CD8-positive, alpha-beta memory T cell (primary cell): Measurements from ENCODE around the gene SEPTIN5. TPM values are rescaled to one million over a fixed set of nuclear protein-coding genes. Genes with fewer than 3 reads are reported as not detected.

Experiments
- CTCF ChIA-PET: fragments of 350-600 bp; sonication (Branson Sonifier 250); formaldehyde crosslinking; loops from one replicate; lab custom pipeline; 2021; ENCODE audit warnings: antibody characterized with exemption; lab: Charles Lee
- POLR2A ChIA-PET: fragments of 350-600 bp; sonication (Branson Sonifier 250); formaldehyde crosslinking; loops from one replicate; lab custom pipeline; 2021; ENCODE audit warnings: antibody characterized with exemption; lab: Charles Lee
- DNase-seq, 5 donors: peaks; one replicate each; pipeline versions ENCODE4 v3.0.0 to v3.0.0-alpha.2; 2020 to 2022; ENCODE audit warnings: mixed read lengths in 1 of 5
- H3K27ac ChIP-seq: one replicate; pipeline ENCODE4 v1.7.0; 2013; ENCODE audit warnings: low read depth, mild to moderate bottlenecking, low read length, moderate library complexity
- H3K27me3 ChIP-seq: 2 replicates; pipeline ENCODE4 v1.7.0; 2013; ENCODE audit warnings: low read length, mild to moderate bottlenecking; ENCODE audit not compliant: insufficient read depth, poor library complexity, severe bottlenecking
- H3K36me3 ChIP-seq: 2 replicates; pipeline ENCODE4 v1.7.0; 2013; ENCODE audit warnings: mild to moderate bottlenecking, low read length, moderate library complexity; ENCODE audit not compliant: insufficient read depth
- H3K4me1 ChIP-seq: 2 replicates; pipeline ENCODE4 v1.7.0; 2013; ENCODE audit warnings: mild to moderate bottlenecking, low read length, moderate library complexity; ENCODE audit not compliant: insufficient read depth
- H3K4me3 ChIP-seq: 2 replicates; pipeline ENCODE4 v1.7.0; 2013; ENCODE audit warnings: mild to moderate bottlenecking, low read length
- H3K9me3 ChIP-seq: 2 replicates; pipeline ENCODE4 v1.7.0; 2013; ENCODE audit warnings: mild to moderate bottlenecking, low read length
- H3K27ac Mint-ChIP-seq, 8 donors: one replicate each; pipeline ENCODE4 v1.8.0; 2020 to 2021; ENCODE audit warnings: mixed read lengths in 8 of 8, mild to moderate bottlenecking in 6 of 8, inconsistent platforms in 3 of 8, moderate library complexity in 3 of 8
- H3K27me3 Mint-ChIP-seq, 2 donors: one replicate each; pipeline ENCODE4 v1.8.0; 2020 to 2021; ENCODE audit warnings: mixed read lengths in 2 of 2, mild to moderate bottlenecking in 1 of 2, moderate library complexity in 1 of 2
- H3K36me3 Mint-ChIP-seq, 3 donors: one replicate each; pipeline ENCODE4 v1.8.0; 2020 to 2021; ENCODE audit warnings: mixed read lengths in 3 of 3, inconsistent platforms in 1 of 3, mild to moderate bottlenecking in 1 of 3
- H3K4me1 Mint-ChIP-seq, 3 donors: one replicate each; pipeline ENCODE4 v1.8.0; 2020 to 2021; ENCODE audit warnings: mixed read lengths in 3 of 3, inconsistent platforms in 1 of 3, mild to moderate bottlenecking in 1 of 3
- H3K4me3 Mint-ChIP-seq, 7 donors: one replicate each; pipeline ENCODE4 v1.8.0; 2020 to 2021; ENCODE audit warnings: mixed read lengths in 7 of 7, mild to moderate bottlenecking in 6 of 7, moderate library complexity in 4 of 7, inconsistent platforms in 2 of 7
- H3K9me3 Mint-ChIP-seq, 5 donors: one replicate each; pipeline ENCODE4 v1.8.0; 2020 to 2022; ENCODE audit warnings: mixed read lengths in 5 of 5, mild to moderate bottlenecking in 3 of 5, moderate library complexity in 2 of 5, inconsistent platforms in 1 of 5
- polyA plus RNA-seq: library from polyadenylated mRNA; unstranded; fragments of 300-500 nt; fragmentation: Illumina TruSeq; gene quantifications from one replicate; pipeline ENCODE4 v1.2.3, GENCODE V29; 2021
- total RNA-seq, 2 experiments: library from RNA; stranded (reverse); gene quantifications; one replicate each; pipeline ENCODE4 v1.2.3, GENCODE V29; 2021

Gene SEPTIN5
- total and polyA plus RNA-seq, 3 experiments from 2014 or later = 0.20 to 0.38 TPM; not detected in 1

DNA sequence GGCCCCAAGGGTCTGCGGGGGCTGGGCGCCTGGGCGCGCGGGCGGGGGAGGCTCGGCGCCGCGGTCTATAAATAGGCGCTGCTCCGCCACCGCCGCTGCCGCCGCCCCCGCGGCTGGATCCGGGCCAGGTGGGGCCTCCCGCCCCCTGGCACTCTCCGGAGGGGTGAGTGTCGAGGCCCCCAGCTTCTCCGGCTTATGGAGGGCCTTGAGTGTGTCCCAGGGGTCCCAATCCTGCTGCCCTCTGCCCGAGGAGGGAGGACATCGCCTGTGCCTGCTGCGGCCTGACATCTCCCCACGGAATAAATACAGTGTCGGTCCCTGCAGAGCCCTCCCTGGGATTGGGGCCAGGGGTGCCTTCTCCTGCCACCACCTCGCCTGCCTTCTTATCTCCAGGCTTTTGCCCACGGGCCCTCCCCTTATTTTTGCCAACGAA, 4.8 kb downstream of the SEPTIN5 start:
- DNase-seq = peak in 1 of 5 donors; percentile 14
- peaks cover 14 to 42% of the 10 kb centered on the region in 2 donors for H3K27me3 Mint-ChIP-seq

DNA sequence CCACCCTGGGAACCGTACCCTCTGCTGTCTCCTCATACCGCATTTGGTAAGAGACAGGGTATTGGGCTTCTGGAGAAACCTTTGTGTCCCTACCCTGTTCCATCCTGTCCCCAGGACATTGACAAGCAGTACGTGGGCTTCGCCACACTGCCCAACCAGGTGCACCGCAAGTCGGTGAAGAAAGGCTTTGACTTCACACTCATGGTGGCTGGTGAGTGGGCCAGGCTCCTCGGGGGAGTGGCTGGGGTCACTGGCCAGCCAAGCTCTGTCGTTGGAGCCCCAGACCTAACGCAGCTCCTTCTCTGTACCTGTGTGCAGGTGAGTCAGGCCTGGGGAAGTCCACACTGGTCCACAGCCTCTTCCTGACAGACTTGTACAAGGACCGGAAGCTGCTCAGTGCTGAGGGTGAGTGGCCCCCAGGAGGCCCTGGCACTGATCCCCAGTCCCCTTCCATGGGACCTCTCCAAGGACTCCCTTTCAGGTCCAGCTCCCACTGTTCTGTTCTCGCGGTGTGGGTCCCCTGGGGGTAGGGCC, 5.3 kb downstream of the SEPTIN5 start:
- peaks cover 15% of the 10 kb centered on the region for H3K27me3 ChIP-seq

More for the DNA sequence above, 4.8 kb downstream of the SEPTIN5 start:
- Mint-ChIP-seq H3K4me1 (peaks cover 4 to 18% (median 10%) of the 10 kb centered on the region in 3 donors), H3K27ac (no peak overlapping the region), H3K36me3 (no peaks in the 10 kb centered on the region), H3K9me3 (no peaks in the 10 kb centered on the region), H3K4me3 (peak overlapping the region; percentile 42 to 85 (median 75))
- H3K4me1 ChIP-seq = peaks cover 27% of the 10 kb centered on the region
- H3K4me3 ChIP-seq = peak overlapping the region; percentile 51
- ChIA-PET POLR2A (no interaction called here), CTCF (no interaction called here)
- H3K27me3 ChIP-seq = peaks cover 11% of the 10 kb centered on the region
- peaks cover 7% of the 10 kb centered on the region for H3K36me3 ChIP-seq
- no peaks in the 10 kb centered on the region for H3K9me3 ChIP-seq
- H3K27ac ChIP-seq = peak overlapping the region; percentile 72

DNA sequence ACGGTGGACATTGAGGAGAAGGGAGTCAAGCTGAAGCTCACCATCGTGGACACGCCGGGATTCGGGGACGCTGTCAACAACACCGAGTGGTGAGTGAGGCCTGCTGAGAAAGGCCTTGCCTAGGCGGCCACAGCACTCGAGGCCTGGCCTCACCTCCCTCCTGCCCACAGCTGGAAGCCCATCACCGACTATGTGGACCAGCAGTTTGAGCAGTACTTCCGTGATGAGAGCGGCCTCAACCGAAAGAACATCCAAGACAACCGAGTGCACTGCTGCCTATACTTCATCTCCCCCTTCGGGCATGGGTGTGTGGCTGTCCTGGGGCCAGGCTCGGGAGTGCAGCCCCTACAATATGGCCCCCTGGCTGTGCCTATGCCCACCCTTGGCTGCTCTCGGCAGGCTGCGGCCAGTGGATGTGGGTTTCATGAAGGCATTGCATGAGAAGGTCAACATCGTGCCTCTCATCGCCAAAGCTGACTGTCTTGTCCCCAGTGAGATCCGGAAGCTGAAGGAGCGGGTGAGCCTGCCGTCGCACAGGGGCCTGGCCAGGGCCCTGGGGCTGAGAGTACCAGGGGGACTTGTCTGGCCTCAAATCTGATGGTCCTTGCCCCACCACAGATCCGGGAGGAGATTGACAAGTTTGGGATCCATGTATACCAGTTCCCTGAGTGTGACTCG, 6.0 kb downstream of the SEPTIN5 start:
- POLR2A ChIA-PET = no interaction called here
- H3K27me3 Mint-ChIP-seq = peaks cover 14 to 48% of the 10 kb centered on the region in 2 donors
- Histone ChIP-seq H3K27me3 (peaks cover 13% of the 10 kb centered on the region), H3K27ac (no peak overlapping the region), H3K4me3 (no peak overlapping the region), H3K36me3 (peaks cover 7% of the 10 kb centered on the region), H3K4me1 (peaks cover 23% of the 10 kb centered on the region), H3K9me3 (no peaks in the 10 kb centered on the region)
- H3K4me1 Mint-ChIP-seq = peaks cover 4 to 22% (median 13%) of the 10 kb centered on the region in 3 donors
- H3K36me3 Mint-ChIP-seq = no peaks in the 10 kb centered on the region
- H3K27ac Mint-ChIP-seq = peak overlapping the region in 1 of 8 donors; percentile 45
- H3K9me3 Mint-ChIP-seq = no peaks in the 10 kb centered on the region
- CTCF ChIA-PET = interaction anchor here (0.9 to 1.3 kb wide), 2 partner anchors 41 to 190 kb away, joined by 3 read pairs; no protein-coding TSS in a partner anchor
- peak overlapping the region in 3 of 7 donors; percentile 7 to 76 (median 71) for H3K4me3 Mint-ChIP-seq
- DNase-seq = no peak

More for the DNA sequence above, 5.3 kb downstream of the SEPTIN5 start:
- H3K4me3 ChIP-seq = no peak overlapping the region
- ChIA-PET CTCF (no interaction called here), POLR2A (no interaction called here)
- no peaks in the 10 kb centered on the region for H3K9me3 Mint-ChIP-seq
- H3K9me3 ChIP-seq = no peaks in the 10 kb centered on the region
- no peak for DNase-seq
- peaks cover 27% of the 10 kb centered on the region for H3K4me1 ChIP-seq
- H3K27me3 Mint-ChIP-seq = peaks cover 14 to 44% of the 10 kb centered on the region in 2 donors
- H3K27ac Mint-ChIP-seq = no peak overlapping the region
- peaks cover 4 to 20% (median 11%) of the 10 kb centered on the region in 3 donors for H3K4me1 Mint-ChIP-seq
- H3K36me3 ChIP-seq = peaks cover 7% of the 10 kb centered on the region
- peak overlapping the region; percentile 42 to 85 (median 75) for H3K4me3 Mint-ChIP-seq
- peak overlapping the region; percentile 72 for H3K27ac ChIP-seq
- no peaks in the 10 kb centered on the region for H3K36me3 Mint-ChIP-seq

DNA sequence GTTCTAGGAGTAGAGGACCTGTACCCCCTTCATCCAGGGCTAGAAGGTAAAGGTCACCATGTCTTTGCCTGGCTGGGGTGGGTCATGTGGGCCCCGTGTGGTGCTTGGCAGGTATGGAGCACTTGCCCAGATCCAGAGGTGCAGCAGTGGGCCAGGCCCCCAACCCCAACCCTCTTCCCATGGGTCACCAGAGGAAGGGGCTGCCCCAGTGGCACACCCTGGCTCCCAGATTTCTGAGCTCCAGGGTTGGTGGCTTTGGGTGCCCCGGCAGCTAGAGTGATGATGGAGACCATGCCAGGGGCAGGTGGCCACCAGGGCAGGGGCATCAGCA, 6.7 kb downstream of the SEPTIN5 start:
- Histone ChIP-seq H3K36me3 (peaks cover 7% of the 10 kb centered on the region), H3K9me3 (no peaks in the 10 kb centered on the region), H3K27me3 (peaks cover 13% of the 10 kb centered on the region), H3K4me3 (no peak overlapping the region), H3K27ac (no peak overlapping the region), H3K4me1 (peaks cover 23% of the 10 kb centered on the region)
- Mint-ChIP-seq H3K36me3 (no peaks in the 10 kb centered on the region), H3K27me3 (peaks cover 14 to 49% of the 10 kb centered on the region in 2 donors), H3K9me3 (no peaks in the 10 kb centered on the region), H3K4me3 (peak overlapping the region in 3 of 7 donors; percentile 2 to 7 (median 6)), H3K4me1 (peaks cover 4 to 22% (median 13%) of the 10 kb centered on the region in 3 donors), H3K27ac (no peak overlapping the region)
- POLR2A ChIA-PET = no interaction called here
- DNase-seq = no peak
- CTCF ChIA-PET = interaction anchor here (0.9 to 1.3 kb wide), 2 partner anchors 41 to 189 kb away, joined by 3 read pairs; no protein-coding TSS in a partner anchor

DNA sequence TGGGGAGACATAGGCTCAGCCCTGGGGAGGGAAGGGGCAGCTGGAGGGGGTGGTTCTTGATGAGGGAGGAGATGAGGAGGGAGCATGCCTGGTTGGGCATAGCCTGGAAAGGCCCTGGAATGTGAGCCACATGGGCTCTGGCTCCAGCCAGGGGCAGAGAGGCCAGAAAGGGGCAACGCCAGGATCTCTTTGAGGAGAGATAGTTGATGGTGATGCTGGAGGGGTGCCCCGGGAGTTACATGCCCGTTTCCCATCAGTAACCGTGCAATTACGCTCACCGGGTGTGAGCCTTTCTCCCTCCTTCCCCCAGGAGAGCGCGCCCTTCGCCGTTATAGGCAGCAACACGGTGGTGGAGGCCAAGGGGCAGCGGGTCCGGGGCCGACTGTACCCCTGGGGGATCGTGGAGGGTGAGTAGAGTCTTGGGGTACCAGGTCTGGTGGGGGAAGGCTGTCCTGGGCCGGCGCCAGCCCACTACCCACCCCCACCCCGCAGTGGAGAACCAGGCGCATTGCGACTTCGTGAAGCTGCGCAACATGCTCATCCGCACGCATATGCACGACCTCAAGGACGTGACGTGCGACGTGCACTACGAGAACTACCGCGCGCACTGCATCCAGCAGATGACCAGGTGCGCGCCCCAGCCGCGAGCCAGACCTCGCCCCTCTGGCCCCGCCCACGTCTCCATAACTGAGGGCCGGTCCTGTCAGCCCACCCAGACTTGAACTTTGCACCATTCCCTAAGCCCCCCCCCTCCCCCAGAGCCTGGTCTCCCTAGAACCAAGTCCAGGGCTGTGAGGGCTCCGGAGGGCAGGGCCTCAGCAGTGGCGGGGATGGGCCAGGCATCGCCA, 7.3 kb downstream of the SEPTIN5 start:
- Histone ChIP-seq H3K9me3 (no peaks in the 10 kb centered on the region), H3K27ac (no peak overlapping the region), H3K36me3 (peaks cover 7% of the 10 kb centered on the region), H3K4me1 (peaks cover 23% of the 10 kb centered on the region), H3K27me3 (peaks cover 11% of the 10 kb centered on the region), H3K4me3 (no peak overlapping the region)
- no peaks in the 10 kb centered on the region for H3K9me3 Mint-ChIP-seq
- ChIA-PET CTCF (interaction anchor here (1.3 kb wide), 1 partner anchor 42 kb away, joined by 3 read pairs; no protein-coding TSS in a partner anchor), POLR2A (no interaction called here)
- peak overlapping the region in 2 of 7 donors; percentile 23 to 52 for H3K4me3 Mint-ChIP-seq
- peaks cover 14 to 49% of the 10 kb centered on the region in 2 donors for H3K27me3 Mint-ChIP-seq
- H3K4me1 Mint-ChIP-seq = peaks cover 4 to 22% (median 13%) of the 10 kb centered on the region in 3 donors
- H3K36me3 Mint-ChIP-seq = no peaks in the 10 kb centered on the region
- peak overlapping the region in 1 of 8 donors; percentile 50 for H3K27ac Mint-ChIP-seq
- no peak for DNase-seq

DNA sequence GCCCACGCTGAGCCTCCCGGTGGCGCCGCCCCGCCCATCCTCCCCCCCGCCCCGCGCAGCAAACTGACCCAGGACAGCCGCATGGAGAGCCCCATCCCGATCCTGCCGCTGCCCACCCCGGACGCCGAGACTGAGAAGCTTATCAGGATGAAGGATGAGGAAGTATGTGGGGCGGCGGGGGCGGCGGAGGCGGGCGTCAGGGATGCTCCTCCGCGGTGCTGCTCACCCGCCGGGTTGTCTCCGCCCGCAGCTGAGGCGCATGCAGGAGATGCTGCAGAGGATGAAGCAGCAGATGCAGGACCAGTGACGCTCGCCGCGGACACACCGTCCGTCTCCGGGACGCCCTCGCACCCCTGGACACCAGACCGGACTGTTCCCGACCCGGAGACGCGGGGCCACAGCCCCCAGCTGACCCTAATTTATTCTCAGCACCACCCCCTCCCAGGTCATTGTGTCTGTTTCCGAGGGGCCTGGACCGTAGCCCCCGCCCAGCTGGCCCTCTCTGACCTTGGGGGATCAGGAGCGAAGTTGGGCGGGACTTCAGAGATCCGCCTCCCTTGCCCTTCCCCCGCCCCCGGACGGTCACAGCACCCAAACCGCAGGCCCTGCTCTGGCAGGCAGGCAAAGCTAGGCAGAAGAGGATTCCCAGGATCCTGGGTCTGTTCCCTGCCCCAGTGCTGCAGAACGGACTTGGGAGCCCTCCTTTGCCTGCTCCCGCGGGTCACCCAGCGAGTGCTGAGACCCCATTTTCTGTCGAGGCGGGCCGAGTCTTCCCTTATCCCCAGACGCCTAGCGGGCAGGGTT, 8.1 kb downstream of the SEPTIN5 start:
- Histone ChIP-seq H3K36me3 (peaks cover 7% of the 10 kb centered on the region), H3K4me3 (peak overlapping the region; percentile 27), H3K4me1 (peaks cover 21% of the 10 kb centered on the region), H3K9me3 (no peaks in the 10 kb centered on the region), H3K27me3 (peaks cover 9% of the 10 kb centered on the region), H3K27ac (peak overlapping the region; percentile 72)
- peaks cover 14 to 49% of the 10 kb centered on the region in 2 donors for H3K27me3 Mint-ChIP-seq
- no peak overlapping the region for H3K4me3 Mint-ChIP-seq
- H3K27ac Mint-ChIP-seq = no peak overlapping the region
- POLR2A ChIA-PET = no interaction called here
- no peaks in the 10 kb centered on the region for H3K9me3 Mint-ChIP-seq
- no peaks in the 10 kb centered on the region for H3K36me3 Mint-ChIP-seq
- no peak for DNase-seq
- CTCF ChIA-PET = no interaction called here
- peaks cover 4 to 22% (median 13%) of the 10 kb centered on the region in 3 donors for H3K4me1 Mint-ChIP-seq

DNA sequence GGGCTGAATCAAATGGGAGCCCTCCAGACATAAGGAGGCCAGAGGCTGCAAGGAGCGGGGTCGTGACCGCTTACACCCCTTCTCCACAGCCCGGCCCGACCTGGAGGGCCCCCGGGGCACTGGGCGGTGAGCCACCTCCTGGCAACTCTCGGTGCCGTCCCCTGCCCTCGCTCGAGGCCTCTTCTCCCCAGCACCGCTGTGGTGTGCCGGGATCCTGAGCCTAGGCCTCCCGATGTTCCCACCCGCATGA, 8.6 kb downstream of the SEPTIN5 start:
- no peak for DNase-seq
- Histone ChIP-seq H3K4me3 (peak overlapping the region; percentile 27), H3K27me3 (peaks cover 9% of the 10 kb centered on the region), H3K9me3 (no peaks in the 10 kb centered on the region), H3K27ac (peak overlapping the region; percentile 72), H3K36me3 (peaks cover 7% of the 10 kb centered on the region), H3K4me1 (peaks cover 17% of the 10 kb centered on the region)
- H3K4me1 Mint-ChIP-seq = peaks cover 4 to 18% (median 11%) of the 10 kb centered on the region in 3 donors
- H3K9me3 Mint-ChIP-seq = no peaks in the 10 kb centered on the region
- no peaks in the 10 kb centered on the region for H3K36me3 Mint-ChIP-seq
- peaks cover 14 to 47% of the 10 kb centered on the region in 2 donors for H3K27me3 Mint-ChIP-seq
- ChIA-PET CTCF (no interaction called here), POLR2A (no interaction called here)
- H3K27ac Mint-ChIP-seq = no peak overlapping the region
- H3K4me3 Mint-ChIP-seq = peak overlapping the region in 2 of 7 donors; percentile 46 to 53
